HEK293 (cell line): ENCODE measurements around the gene BRF1.

ENCODE experiments used
- CTCF ChIA-PET: fragments of 350-600 bp; formaldehyde crosslinking; extraction: SDS; loops from one replicate; lab custom pipeline; 2021; ENCODE audit warnings: antibody characterized with exemption; lab: Yijun Ruan, JAX
- POLR2A ChIA-PET: fragments of 300-600 bp; formaldehyde crosslinking; extraction: SDS; loops from one replicate; lab custom pipeline; 2020; ENCODE audit warnings: antibody characterized with exemption, inconsistent platforms; lab: Yijun Ruan, JAX
- H3K27ac ChIP-seq: fragments of 200-500 bp; sonication (Bioruptor generic); 2 replicates; pipeline ENCODE4 v1.5.1; 2014; ENCODE audit warnings: low read depth, low read length, control low read depth, inconsistent platforms; ENCODE audit errors: extremely low read depth
- H3K36me3 ChIP-seq, 2 experiments: fragments of 200-500 bp in 1 of 2; sonication (Bioruptor generic) in 1 of 2; 1 replicate in 1 of 2; 2 replicates in 1 of 2; pipeline ENCODE4 v1.5.1; 2014 to 2017; ENCODE audit warnings: inconsistent platforms in 2 of 2, low read length in 2 of 2; ENCODE audit not compliant: control insufficient read depth in 2 of 2, insufficient read depth in 1 of 2
- H3K4me1 ChIP-seq: fragments of 200-500 bp; sonication (Bioruptor generic); 2 replicates; pipeline ENCODE4 v1.5.1; 2014; ENCODE audit warnings: mild to moderate bottlenecking, low read length, inconsistent platforms; ENCODE audit not compliant: control insufficient read depth, insufficient read depth
- H3K4me3 ChIP-seq: 2 replicates; pipeline ENCODE4 v1.5.1; 2011; ENCODE audit warnings: low read depth, mild to moderate bottlenecking, control low read depth, low read length, moderate library complexity
- H3K9me3 ChIP-seq: fragments of 200-500 bp; sonication (Bioruptor generic); 2 replicates; pipeline ENCODE4 v1.5.1; 2014; ENCODE audit warnings: low read depth, low read length, inconsistent platforms; ENCODE audit not compliant: control insufficient read depth, insufficient read depth
- EGR2 ChIP-seq: fragments of 450-650 bp; formaldehyde crosslinking; IDR thresholded peaks from 2 replicates; pipeline ENCODE4 v1.5.1; 2016; ENCODE audit warnings: low read depth, missing biosample characterization, missing genetic modification characterization
- GLIS1 ChIP-seq: fragments of 450-650 bp; formaldehyde crosslinking; IDR thresholded peaks from 2 replicates; pipeline ENCODE4 v1.5.1; 2016; ENCODE audit warnings: missing biosample characterization, missing genetic modification characterization
- GLIS2 ChIP-seq: fragments of 450-650 bp; formaldehyde crosslinking; IDR thresholded peaks from 2 replicates; pipeline ENCODE4 v1.5.1; 2016; ENCODE audit warnings: missing biosample characterization, missing genetic modification characterization
- MYNN ChIP-seq: fragments of 450-650 bp; formaldehyde crosslinking; IDR thresholded peaks from 2 replicates; pipeline ENCODE4 v1.5.1; 2016; ENCODE audit warnings: missing biosample characterization, missing genetic modification characterization, borderline replicate concordance
- MZF1 ChIP-seq: fragments of 450-650 bp; formaldehyde crosslinking; IDR thresholded peaks from 2 replicates; pipeline ENCODE4 v1.5.1; 2017; ENCODE audit warnings: missing biosample characterization, missing genetic modification characterization, borderline replicate concordance
- PRDM1 ChIP-seq: fragments of 450-650 bp; formaldehyde crosslinking; IDR thresholded peaks from 2 replicates; pipeline ENCODE4; 2016; ENCODE audit warnings: missing biosample characterization, missing genetic modification characterization
- ZBTB20 ChIP-seq: fragments of 450-650 bp; formaldehyde crosslinking; IDR thresholded peaks from 2 replicates; pipeline ENCODE4 v1.5.1; 2016; ENCODE audit warnings: missing biosample characterization, missing genetic modification characterization
- ZFHX2 ChIP-seq: fragments of 450-650 bp; formaldehyde crosslinking; conservative IDR thresholded peaks from 2 replicates; pipeline ENCODE4 v1.5.1; 2016; ENCODE audit warnings: missing biosample characterization, missing genetic modification characterization
- ZFP37 ChIP-seq: fragments of 450-650 bp; formaldehyde crosslinking; IDR thresholded peaks from 2 replicates; pipeline ENCODE4 v1.5.1; 2016; ENCODE audit warnings: missing biosample characterization, missing genetic modification characterization
- ZFP69B ChIP-seq: fragments of 450-650 bp; formaldehyde crosslinking; IDR thresholded peaks from 2 replicates; pipeline ENCODE4 v1.5.1; 2016; ENCODE audit warnings: missing biosample characterization, missing genetic modification characterization
- ZNF138 ChIP-seq: fragments of 450-650 bp; formaldehyde crosslinking; IDR thresholded peaks from 2 replicates; pipeline ENCODE4 v1.5.1; 2016; ENCODE audit warnings: missing biosample characterization, missing genetic modification characterization, borderline replicate concordance
- ZNF16 ChIP-seq: fragments of 450-650 bp; formaldehyde crosslinking; IDR thresholded peaks from 2 replicates; pipeline ENCODE4 v1.5.1; 2016; ENCODE audit warnings: low read depth, missing biosample characterization, missing genetic modification characterization
- ZNF184 ChIP-seq: fragments of 450-650 bp; IDR thresholded peaks from 2 replicates; pipeline ENCODE4 v1.5.1; 2018; ENCODE audit warnings: missing biosample characterization, mild to moderate bottlenecking, missing genetic modification characterization
- ZNF19 ChIP-seq: fragments of 450-650 bp; formaldehyde crosslinking; IDR thresholded peaks from 2 replicates; pipeline ENCODE4; 2016; ENCODE audit warnings: missing biosample characterization, missing genetic modification characterization, low read depth
- ZNF426 ChIP-seq: fragments of 450-650 bp; formaldehyde crosslinking; IDR thresholded peaks from 2 replicates; pipeline ENCODE4 v1.5.1; 2017; ENCODE audit warnings: missing biosample characterization, missing genetic modification characterization, mild to moderate bottlenecking, inconsistent platforms, moderate library complexity
- ZNF658 ChIP-seq: fragments of 450-650 bp; formaldehyde crosslinking; IDR thresholded peaks from 2 replicates; pipeline ENCODE4; 2016; ENCODE audit warnings: missing biosample characterization, missing genetic modification characterization
- ZNF747 ChIP-seq: fragments of 450-650 bp; formaldehyde crosslinking; IDR thresholded peaks from 2 replicates; pipeline ENCODE4 v1.5.1; 2016; ENCODE audit warnings: missing biosample characterization, missing genetic modification characterization
- ZNF777 ChIP-seq: fragments of 450-650 bp; formaldehyde crosslinking; IDR thresholded peaks from 2 replicates; pipeline ENCODE4 v1.5.1; 2017; ENCODE audit warnings: missing biosample characterization, missing genetic modification characterization, borderline replicate concordance
- ZSCAN23 ChIP-seq: fragments of 450-650 bp; formaldehyde crosslinking; IDR thresholded peaks from 2 replicates; pipeline ENCODE4 v1.5.1; 2016; ENCODE audit warnings: missing biosample characterization, missing genetic modification characterization
- TF ChIP-seq, protein P1 (sequence below): fragments of 450-650 bp; IDR thresholded peaks from 2 replicates; pipeline ENCODE4 v1.5.1; 2018; ENCODE audit warnings: missing biosample characterization, missing genetic modification characterization
- TF ChIP-seq, protein P2 (sequence below): fragments of 450-650 bp; formaldehyde crosslinking; IDR thresholded peaks from 2 replicates; pipeline ENCODE4 v1.5.1; 2016; ENCODE audit warnings: missing biosample characterization, missing genetic modification characterization
- TF ChIP-seq, protein P3 (sequence below): fragments of 450-650 bp; formaldehyde crosslinking; IDR thresholded peaks from 2 replicates; pipeline ENCODE4; 2016; ENCODE audit warnings: missing biosample characterization, missing genetic modification characterization
- TF ChIP-seq, protein P4 (sequence below): IDR thresholded peaks from 2 replicates; pipeline ENCODE4 v1.6.1; 2011; ENCODE audit warnings: mild to moderate bottlenecking, low read depth, low read length, borderline replicate concordance

Gene BRF1

DNA sequence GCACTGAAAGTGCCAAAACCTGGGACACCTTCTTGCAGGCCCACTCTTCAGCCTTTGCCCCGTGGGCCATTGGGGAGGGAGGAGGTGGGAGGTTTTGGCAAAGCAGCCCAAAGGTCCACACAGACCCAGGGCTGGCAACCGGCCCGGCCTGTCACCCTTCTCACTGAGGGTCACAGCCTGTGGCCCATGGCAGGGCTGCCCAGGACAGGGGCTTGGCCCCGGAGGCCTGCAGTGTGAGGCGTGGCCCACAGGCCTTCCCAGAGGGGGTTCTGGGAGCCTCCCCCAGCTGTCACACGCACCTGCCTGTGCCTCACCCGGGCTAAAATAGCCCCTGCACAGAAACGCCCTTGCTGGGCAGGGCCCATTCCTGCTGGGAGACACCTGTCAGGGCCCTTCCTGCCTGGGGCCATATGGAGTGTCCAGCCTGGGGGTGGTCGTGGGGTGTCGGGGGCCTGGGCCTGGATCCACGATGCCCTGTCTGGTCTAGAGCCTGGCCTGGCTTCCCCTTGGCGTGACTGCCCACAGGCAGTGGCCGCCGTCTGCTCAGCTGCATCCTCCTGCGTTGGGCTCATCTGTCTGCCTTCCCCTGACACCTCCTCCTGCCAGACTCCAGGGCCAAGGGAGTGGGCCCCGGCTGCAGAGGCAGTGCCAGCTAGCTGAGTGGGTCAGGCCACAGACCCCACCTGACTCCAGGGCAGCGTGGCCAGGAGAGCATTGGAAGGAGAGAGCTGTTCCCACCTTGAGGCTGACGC lies 33.0 kb upstream of the BRF1 start:
- ChIA-PET CTCF (interaction anchor here (1.1 kb wide), 1 partner anchor 18 kb away, joined by 3 read pairs; no protein-coding TSS in a partner anchor), POLR2A (interaction anchor here (0.6 to 1.0 kb wide), 2 partner anchors 17 to 33 kb away, joined by 3 to 4 read pairs; partner anchors contain the start of gene BRF1)
- H3K36me3 ChIP-seq: peaks cover 0 to 3% of the 10 kb centered on the region in 2 experiments; a peak in 1 of 3 replicates
- no peak for TF ChIP-seq MYNN (tag by site-specific recombination)
- TF ChIP-seq ZFP69B (tag by site-specific recombination): no peak
- no peak for TF ChIP-seq MZF1 (tag by site-specific recombination)
- TF ChIP-seq ZNF747: no peak
- TF ChIP-seq, protein P1, sequence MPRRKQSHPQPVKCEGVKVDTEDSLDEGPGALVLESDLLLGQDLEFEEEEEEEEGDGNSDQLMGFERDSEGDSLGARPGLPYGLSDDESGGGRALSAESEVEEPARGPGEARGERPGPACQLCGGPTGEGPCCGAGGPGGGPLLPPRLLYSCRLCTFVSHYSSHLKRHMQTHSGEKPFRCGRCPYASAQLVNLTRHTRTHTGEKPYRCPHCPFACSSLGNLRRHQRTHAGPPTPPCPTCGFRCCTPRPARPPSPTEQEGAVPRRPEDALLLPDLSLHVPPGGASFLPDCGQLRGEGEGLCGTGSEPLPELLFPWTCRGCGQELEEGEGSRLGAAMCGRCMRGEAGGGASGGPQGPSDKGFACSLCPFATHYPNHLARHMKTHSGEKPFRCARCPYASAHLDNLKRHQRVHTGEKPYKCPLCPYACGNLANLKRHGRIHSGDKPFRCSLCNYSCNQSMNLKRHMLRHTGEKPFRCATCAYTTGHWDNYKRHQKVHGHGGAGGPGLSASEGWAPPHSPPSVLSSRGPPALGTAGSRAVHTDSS: no peak
- TF ChIP-seq ZSCAN23 (tag by site-specific recombination): no peak
- TF ChIP-seq, protein P2, sequence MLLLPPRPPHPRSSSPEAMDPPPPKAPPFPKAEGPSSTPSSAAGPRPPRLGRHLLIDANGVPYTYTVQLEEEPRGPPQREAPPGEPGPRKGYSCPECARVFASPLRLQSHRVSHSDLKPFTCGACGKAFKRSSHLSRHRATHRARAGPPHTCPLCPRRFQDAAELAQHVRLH: no peak
- no peak for TF ChIP-seq ZNF658 (tag by site-specific recombination)
- TF ChIP-seq PRDM1 (tag by site-specific recombination): no peak
- TF ChIP-seq GLIS2 (tag by site-specific recombination): no peak
- no peak for TF ChIP-seq ZNF16 (tag by site-specific recombination)
- no peak for TF ChIP-seq ZNF138
- no peak for TF ChIP-seq ZNF19 (tag by site-specific recombination)
- TF ChIP-seq ZFP37: no peak
- H3K27ac ChIP-seq: no peak overlapping the region
- no peaks in the 10 kb centered on the region for H3K9me3 ChIP-seq
- no peaks in the 10 kb centered on the region for H3K4me1 ChIP-seq
- no peak overlapping the region for H3K4me3 ChIP-seq

DNA sequence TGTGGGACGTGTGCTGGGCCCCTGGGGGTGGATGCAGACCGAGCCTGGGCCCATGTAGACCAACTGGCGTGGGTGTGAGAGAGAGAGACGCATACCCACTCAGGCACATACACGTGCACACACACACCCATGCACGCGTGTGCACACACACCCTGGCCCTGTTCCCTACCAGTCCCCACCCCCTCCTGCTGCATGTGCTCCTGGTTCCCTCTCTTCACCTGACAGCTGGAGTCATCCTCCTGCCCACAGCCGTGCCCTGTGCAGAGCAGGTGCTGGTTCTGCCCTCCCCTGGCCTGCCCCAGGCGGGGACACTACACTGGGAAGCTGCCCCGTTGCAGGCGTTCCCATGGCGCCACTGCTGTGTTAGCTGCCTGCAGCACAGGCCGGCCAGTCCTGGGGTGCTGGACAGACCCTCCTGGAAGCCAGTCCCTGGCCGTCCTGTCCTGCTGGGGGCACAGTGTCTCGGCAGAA lies 32.3 kb upstream of the BRF1 start:
- H3K27ac ChIP-seq: no peak overlapping the region
- H3K9me3 ChIP-seq: no peaks in the 10 kb centered on the region
- H3K36me3 ChIP-seq: peaks cover 0 to 3% of the 10 kb centered on the region in 2 experiments; a peak in 1 of 3 replicates
- no peak overlapping the region for H3K4me3 ChIP-seq
- H3K4me1 ChIP-seq: no peaks in the 10 kb centered on the region
- TF ChIP-seq EGR2 (tag by site-specific recombination) (peak; percentile 68; the same call in 1 of the 2 replicates), ZBTB20 (tag by site-specific recombination) (no peak), ZFHX2 (tag by site-specific recombination) (peak; percentile 88), ZNF777 (tag by site-specific recombination) (no peak), GLIS1 (tag by site-specific recombination) (peak; percentile 13; the same call in 1 of the 2 replicates), ZNF184 (tag by site-specific recombination) (no peak), ZNF426 (tag by site-specific recombination) (no peak)
- TF ChIP-seq, protein P3, sequence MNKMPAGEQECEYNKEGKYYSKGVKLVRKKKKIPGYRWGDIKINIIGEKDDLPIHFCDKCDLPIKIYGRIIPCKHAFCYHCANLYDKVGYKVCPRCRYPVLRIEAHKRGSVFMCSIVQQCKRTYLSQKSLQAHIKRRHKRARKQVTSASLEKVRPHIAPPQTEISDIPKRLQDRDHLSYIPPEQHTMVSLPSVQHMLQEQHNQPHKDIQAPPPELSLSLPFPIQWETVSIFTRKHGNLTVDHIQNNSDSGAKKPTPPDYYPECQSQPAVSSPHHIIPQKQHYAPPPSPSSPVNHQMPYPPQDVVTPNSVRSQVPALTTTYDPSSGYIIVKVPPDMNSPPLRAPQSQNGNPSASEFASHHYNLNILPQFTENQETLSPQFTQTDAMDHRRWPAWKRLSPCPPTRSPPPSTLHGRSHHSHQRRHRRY (tag by site-specific recombination): no peak
- TF ChIP-seq, protein P4, sequence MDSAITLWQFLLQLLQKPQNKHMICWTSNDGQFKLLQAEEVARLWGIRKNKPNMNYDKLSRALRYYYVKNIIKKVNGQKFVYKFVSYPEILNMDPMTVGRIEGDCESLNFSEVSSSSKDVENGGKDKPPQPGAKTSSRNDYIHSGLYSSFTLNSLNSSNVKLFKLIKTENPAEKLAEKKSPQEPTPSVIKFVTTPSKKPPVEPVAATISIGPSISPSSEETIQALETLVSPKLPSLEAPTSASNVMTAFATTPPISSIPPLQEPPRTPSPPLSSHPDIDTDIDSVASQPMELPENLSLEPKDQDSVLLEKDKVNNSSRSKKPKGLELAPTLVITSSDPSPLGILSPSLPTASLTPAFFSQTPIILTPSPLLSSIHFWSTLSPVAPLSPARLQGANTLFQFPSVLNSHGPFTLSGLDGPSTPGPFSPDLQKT: no peak
- TF ChIP-seq, all 188 proteins: peak for 3
- CTCF ChIA-PET: interaction anchor here (1.1 kb wide), 1 partner anchor 19 kb away, joined by 3 read pairs; no protein-coding TSS in a partner anchor
- POLR2A ChIA-PET: no interaction called here
